NCI-H1105 (cell line): Measurements from ENCODE around the gene SLC35E2B.
A peak's percentile ranks its signal among the peaks of the same experiment; 100 is the strongest.
"Not testable (repeated sequence)": the region's sequence is repeated elsewhere in the genome, so short reads cannot be mapped to it uniquely, and the experiment has no call there.

ENCODE experiments used
- DNase-seq: peaks from one replicate; lab custom pipeline; 2025; lab: John Stamatoyannopoulos, UW

SLC35E2B gene

DNA sequence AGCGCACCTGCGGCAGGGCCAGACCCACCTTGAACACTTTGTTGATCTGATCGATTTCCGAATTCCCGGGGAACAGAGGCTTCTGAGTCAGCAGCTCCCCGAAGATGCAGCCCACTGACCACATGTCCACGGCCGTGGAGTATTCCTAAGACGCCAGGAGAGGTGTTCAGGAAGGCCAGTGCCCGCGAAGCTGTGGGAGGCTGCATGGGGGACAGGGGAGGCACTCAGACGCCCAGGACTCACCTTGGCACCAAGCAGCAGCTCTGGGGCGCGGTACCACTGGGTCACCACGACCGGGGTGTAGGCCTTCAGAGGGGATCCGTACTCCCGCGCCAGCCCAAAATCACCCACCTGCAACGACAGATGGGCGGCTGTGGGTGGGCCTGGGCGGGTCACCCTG, 11.2 kb upstream of the SLC35E2B start:
- DNase-seq: no peak

- DNase-seq: not testable (repeated sequence)
Measured at GRCh38 chr1:1702506-1702905, 9.9 kb upstream of the SLC35E2B start.

- DNase-seq: not testable (repeated sequence)
Measured at GRCh38 chr1:1700557-1700956, 8.0 kb upstream of the SLC35E2B start.

DNA sequence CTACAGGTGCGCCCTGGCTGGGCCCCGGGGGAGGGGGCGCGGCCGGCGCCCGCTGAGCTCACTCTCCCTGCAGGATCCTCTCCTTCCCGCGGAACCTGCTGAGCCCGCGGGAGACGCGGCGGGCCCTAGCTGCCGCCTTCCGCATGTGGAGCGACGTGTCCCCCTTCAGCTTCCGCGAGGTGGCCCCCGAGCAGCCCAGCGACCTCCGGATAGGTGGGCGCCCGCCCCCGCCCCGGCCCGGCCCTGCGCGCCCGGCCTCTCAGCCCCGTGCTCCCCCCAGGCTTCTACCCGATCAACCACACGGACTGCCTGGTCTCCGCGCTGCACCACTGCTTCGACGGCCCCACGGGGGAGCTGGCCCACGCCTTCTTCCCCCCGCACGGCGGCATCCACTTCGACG, 7.5 kb upstream of the SLC35E2B start:
- DNase-seq: not testable (repeated sequence)

DNA sequence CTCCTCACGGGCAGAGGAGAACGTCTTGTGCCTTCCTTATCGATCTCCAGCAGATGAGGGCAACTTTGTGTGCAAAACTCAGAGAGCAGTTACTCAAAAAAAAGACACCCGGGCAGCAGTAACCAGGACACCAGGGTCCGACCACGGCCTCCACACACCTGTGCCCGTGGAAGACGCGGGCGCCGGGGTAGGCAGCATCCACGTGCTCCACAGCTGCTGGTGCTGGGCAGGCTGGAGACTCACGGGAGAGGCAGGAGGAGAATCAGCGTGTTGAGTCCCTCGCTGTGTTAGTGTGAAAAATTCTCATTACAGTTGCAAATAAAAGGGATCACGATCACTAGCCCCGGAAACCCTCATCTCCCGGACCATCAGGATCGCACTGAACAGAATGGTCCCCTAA, 6.5 kb upstream of the SLC35E2B start:
- not testable (repeated sequence) for DNase-seq

DNA sequence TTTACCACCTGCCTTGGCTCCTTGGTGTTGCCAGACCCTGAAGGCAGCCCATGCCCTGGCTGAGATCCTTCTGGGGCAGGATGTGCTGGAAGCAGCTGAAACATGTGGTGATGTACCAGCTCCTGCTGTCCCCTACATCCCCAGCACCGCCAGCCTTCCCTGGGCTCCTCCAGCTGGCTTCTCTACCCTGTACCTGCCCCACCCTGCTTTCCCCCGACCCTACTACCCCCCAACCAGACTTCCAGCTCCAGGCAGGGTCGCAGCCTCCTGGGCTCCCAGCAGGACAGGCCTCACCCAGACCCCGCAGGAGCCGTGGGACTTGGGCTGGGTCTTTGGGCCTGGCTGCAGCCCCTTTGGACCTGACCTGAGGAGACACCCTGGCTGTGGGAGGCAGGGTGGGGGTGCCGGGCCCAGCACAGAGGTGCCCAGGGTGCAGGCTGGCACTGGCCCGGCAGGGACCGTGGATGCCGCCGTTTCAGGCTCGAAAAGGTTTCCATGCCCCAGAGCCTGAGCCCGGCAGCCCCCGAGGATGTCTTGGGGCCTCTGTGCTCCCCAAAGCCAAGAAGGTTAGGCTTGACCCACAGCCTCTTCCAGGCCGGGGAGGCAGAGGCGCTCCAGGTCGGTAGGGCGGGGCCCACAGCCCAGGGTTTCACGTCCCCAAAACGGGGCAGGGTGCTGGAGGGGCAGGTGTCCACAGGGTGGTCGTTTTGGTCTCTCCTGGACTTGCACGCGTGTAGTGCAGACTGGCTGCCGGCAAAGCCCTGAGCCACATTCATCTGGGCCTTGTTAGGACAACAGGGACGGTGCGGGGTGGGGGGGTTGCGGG, 5.0 kb upstream of the SLC35E2B start:
- DNase-seq: not testable (repeated sequence)

- DNase-seq: not testable (repeated sequence)
Measured at GRCh38 chr1:1696431-1697357, 4.1 kb upstream of the SLC35E2B start.

- peak; percentile 42 for DNase-seq
Measured at GRCh38 chr1:1692324-1692713, 276 bp downstream of the SLC35E2B start.

DNA sequence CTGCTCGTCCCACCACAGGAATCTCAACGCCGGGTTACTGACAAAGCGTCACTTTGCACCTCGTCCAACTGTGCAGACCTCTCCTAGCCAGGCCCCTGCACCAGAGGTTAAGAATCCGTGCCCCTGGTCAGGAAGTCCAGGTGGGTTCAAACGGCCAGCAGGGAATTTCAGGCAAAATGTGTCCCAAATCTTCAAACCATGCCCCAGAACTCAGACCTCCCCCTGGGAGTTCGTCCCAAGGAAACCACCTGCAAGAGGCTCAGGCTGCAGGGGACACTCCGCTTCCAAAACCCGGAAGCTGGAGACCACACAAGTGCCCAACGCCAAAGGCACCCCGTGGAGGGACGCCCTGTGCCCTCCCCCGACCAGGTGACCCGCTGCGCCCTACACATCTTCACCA, 1.2 kb downstream of the SLC35E2B start:
- DNase-seq: not testable (repeated sequence)

GRCh38 chr1:1689526-1689925, 3.1 kb downstream of the SLC35E2B start:
- DNase-seq: not testable (repeated sequence)

DNA sequence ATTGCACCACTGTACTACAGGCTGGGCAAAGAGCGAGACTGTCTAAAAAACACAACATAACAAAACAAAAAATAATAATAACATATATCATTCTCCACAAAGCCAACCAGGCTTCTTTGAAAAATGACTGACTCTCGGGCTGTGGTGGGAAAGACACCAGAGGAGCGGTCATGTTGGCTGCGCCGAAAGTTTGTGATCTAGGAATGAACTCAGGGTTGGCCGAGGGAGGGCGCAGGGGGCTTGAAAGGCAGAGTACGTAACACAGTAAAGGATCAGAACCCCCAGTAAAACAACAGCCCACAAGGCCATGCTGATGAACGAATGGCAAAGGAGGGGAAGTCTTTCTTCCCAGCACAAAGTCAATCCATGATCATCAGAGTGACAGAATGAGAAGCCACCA, 4.7 kb downstream of the SLC35E2B start:
- no peak for DNase-seq

- no peak for DNase-seq
Measured at GRCh38 chr1:1684031-1684681, 8.4 kb downstream of the SLC35E2B start.

DNA sequence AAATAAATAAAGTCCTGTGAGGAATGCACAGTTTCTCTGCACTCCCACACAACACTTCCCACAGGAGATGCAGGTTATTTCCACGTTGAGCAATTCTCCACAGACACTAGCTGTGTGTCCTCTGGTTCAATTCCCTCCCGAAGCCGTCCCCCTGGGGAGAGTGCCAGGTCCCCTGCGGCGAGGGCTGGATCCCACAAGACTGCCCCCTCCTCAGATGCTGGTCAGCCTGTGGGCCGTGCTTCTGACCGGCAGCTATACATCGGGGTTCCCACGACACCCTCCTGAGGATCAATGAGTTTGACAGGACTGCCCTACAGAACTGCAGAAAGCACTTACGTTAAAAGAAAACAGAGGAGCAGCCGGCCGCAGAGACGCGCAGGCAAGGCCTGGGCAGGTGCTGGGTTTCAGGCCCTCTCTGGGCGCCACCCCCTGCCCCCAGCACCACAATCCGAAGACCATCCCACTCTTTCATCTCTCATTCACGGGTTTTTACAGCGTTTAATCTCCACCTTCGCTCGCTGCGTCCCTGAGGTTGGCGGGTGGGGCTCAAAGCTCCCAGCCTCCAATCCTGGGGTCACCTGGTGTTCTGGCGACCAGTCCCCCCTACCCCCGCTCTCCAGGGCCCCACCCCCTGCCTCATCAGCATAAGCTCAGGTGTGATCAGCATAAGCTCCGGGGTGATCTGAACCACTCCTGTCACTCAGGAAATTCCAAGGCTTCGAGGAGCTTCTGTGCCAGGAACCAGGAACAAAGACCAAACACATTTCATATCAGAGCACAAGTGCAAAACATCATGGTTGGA, 9.3 kb downstream of the SLC35E2B start:
- no peak for DNase-seq

DNA sequence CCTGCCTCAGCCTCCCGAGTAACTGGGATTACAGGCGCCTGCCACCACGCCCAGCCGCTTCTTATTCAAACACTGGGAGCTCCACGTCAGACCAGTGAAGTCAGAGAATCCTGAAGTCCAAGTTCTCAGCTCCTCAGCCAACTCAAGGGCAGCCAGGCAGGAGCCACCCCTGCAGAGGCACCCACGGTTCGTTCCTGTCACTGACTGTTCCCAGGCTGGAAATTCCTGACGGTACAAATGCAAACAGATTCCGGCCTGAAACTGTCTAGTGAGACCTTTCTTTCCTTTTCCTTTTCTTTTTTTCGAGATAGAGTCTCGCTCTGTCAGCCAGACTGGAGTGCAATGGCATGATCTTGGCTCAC, 11.7 kb downstream of the SLC35E2B start:
- DNase-seq: no peak

- DNase-seq: no peak
Measured at GRCh38 chr1:1680031-1680911, 12.3 kb downstream of the SLC35E2B start.

- no peak for DNase-seq
Measured at GRCh38 chr1:1678581-1679380, 13.8 kb downstream of the SLC35E2B start.

- DNase-seq: no peak
Measured at GRCh38 chr1:1677718-1678580, 14.6 kb downstream of the SLC35E2B start.

DNA sequence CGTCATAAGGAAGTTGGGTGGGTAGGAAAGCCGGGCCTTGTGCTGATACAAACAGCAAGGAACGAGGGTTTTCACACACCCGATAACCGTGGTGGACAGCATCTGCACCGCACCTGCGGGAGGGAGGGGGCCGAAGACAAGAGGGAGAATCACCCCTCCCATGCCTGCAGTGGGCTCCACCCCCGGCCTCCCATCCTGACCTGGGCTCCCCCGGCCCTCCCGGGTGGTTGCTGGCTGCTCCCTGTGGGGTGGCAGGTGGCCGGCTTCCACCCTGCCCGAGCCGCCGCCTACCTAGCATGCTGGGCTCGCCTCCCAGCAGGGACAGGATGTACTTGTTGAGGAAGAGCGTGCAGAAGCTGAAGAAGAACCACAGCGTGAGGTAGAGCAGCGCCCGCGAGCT, 16.5 kb downstream of the SLC35E2B start:
- not testable (repeated sequence) for DNase-seq

DNA sequence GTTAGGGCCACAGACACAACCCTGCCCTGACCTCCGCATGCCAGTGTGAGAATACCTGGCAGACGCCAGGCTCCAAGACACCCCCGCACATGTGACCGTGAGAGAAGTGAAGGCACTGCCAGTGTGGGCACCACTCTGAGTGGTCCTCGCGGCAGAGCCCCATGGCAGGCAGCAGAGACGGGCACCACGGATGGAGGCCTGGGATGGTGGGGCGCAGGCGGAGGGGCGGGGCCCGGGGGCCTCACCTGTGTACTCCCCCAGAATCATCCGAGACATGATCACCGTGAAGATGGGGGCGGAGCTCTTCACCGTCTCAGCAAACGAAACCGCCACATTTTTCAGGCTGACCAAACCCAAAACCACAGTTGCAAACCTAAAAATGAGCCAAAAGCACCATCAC, 17.4 kb downstream of the SLC35E2B start:
- not testable (repeated sequence) for DNase-seq
